Activated CD8-positive, alpha-beta T cell treated with anti-CD3 and anti-CD28 coated beads for 36 hours (primary cell): ENCODE measurements around the gene EPN1. TPM values are rescaled to one million over a fixed set of nuclear protein-coding genes. Genes with fewer than 3 reads are reported as not detected.

Experiments
- ATAC-seq: fragments of 200-7000 bp; cut with Tn5 transposase; one replicate; pipeline ENCODE4 v1.10.0; 2021; ENCODE audit warnings: mild to moderate bottlenecking, moderate library complexity
- CTCF ChIA-PET: fragments of 350-600 bp; sonication (Branson Sonifier 250); formaldehyde crosslinking; loops from one replicate; lab custom pipeline; 2021; ENCODE audit warnings: antibody characterized with exemption; lab: Charles Lee
- POLR2A ChIA-PET: fragments of 350-600 bp; sonication (Branson Sonifier 250); formaldehyde crosslinking; loops from one replicate; lab custom pipeline; 2021; ENCODE audit warnings: antibody characterized with exemption; lab: Charles Lee
- DNase-seq: peaks from one replicate; pipeline ENCODE4 v3.0.0-alpha.2; 2020
- H3K27ac Mint-ChIP-seq: one replicate; pipeline ENCODE4 v1.8.0; 2021; ENCODE audit warnings: mild to moderate bottlenecking, mixed read lengths
- H3K27me3 Mint-ChIP-seq: one replicate; pipeline ENCODE4 v1.8.0; 2021; ENCODE audit warnings: mixed read lengths
- H3K36me3 Mint-ChIP-seq: one replicate; pipeline ENCODE4 v1.8.0; 2021; ENCODE audit warnings: low read depth, mixed read lengths
- H3K4me1 Mint-ChIP-seq: one replicate; pipeline ENCODE4 v1.8.0; 2021; ENCODE audit warnings: low read depth, mixed read lengths
- H3K4me3 Mint-ChIP-seq: one replicate; pipeline ENCODE4 v1.8.0; 2021; ENCODE audit warnings: mild to moderate bottlenecking, moderate library complexity, mixed read lengths
- H3K9me3 Mint-ChIP-seq: one replicate; pipeline ENCODE4 v1.8.0; 2021; ENCODE audit warnings: mixed read lengths
- CTCF ChIP-seq: fragments of 200-600 bp; IDR thresholded peaks from one replicate; pipeline ENCODE4 v1.8.0; 2022; ENCODE audit warnings: antibody characterized with exemption, mild to moderate bottlenecking
- intact Hi-C: fragments of 100-400 bp; cut with micrococcal nuclease; formaldehyde crosslinking; loops from one replicate; pipeline ENCODE4 v1.10.0; 2022
- total RNA-seq, 2 experiments: library from RNA; stranded (reverse); gene quantifications; one replicate each; pipeline ENCODE4 v1.2.3, GENCODE V29; 2021

EPN1 gene
- total RNA-seq, 2 experiments from 2014 or later, result 36.2 to 37.7 TPM

DNA sequence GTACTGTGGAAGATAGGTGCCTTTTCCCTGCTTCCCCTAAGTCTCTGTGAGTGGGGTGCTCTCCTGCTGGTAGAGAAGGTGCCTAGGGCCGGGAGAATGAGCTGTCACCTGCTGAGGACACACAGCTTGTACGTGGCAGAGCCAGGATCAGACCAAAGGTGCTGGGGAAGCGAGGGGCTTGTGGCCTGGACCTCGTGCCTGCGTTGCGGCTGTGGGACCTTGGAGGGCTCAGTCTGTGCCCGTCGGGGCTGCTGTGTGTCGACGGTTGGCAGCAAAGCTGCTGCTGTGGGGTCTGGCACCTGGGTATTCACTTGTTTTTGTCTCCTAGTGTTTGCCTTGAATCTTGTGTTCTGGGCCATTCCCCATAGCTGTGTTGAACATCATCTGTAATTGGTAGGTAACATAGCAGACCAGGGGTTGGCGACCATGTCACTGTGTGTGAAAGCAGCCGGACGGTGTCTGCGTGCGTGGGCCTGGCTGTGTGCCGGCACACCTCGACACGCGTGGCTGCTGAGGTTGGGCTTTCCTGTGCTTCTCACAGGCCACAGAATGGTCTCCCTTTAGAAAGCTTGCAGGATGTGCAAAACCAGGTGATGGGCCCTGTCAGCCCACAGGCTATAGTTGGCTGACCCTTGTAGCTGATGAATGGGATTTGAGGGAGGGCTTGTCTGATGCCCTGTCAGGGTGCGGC, 11.0 kb upstream of the EPN1 start:
- POLR2A ChIA-PET, result interaction anchor here (1.0 to 2.2 kb wide), 3 partner anchors 8 to 13 kb away, joined by 3 to 7 read pairs (median 6); no protein-coding TSS in a partner anchor
- no peak for TF ChIP-seq CTCF
- Mint-ChIP-seq H3K27ac (no peak overlapping the region), H3K4me1 (peaks cover 24% of the 10 kb centered on the region), H3K4me3 (no peak overlapping the region), H3K27me3 (no peaks in the 10 kb centered on the region), H3K9me3 (no peaks in the 10 kb centered on the region), H3K36me3 (peaks cover 62% of the 10 kb centered on the region)
- intact Hi-C loops, result no loop called here
- ATAC-seq (no peak), DNase-seq (no peak)
- CTCF ChIA-PET, result no interaction called here

DNA sequence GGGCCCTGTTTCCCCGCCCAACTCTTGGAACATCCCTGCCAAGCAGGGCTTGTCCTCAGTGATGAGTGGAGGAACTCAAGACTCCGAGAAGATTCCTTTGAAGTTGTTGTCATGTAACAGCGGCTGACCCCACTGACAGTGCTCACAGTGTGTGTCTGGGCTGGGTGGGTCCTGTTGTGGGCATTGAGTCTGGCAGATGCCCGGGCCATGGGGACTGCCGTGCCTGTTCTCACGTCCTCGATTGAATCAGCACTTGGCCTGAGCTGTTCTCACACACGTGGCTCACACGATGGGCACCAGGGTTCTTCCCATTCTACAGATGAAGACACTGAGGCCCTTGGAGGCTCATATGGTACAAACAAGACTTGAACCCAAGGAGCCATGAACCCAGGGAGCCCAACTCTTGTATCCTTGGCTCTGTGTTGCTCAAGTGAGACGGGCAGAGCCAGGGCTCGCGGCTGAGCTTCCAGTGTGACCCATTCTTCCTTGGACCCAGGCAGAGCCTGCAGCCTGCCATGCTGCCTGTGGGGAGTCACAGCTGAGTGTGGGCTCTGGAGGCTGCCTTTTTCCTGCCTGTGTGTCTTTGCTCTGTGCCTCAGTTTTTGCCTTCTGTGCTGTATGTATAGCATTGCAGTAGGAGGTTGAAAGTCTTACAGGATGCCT, 8.6 kb upstream of the EPN1 start:
- H3K9me3 Mint-ChIP-seq, result no peaks in the 10 kb centered on the region
- no peaks in the 10 kb centered on the region for H3K27me3 Mint-ChIP-seq
- ATAC-seq, result no peak
- intact Hi-C loops, result no loop called here
- peaks cover 23% of the 10 kb centered on the region for H3K4me1 Mint-ChIP-seq
- H3K4me3 Mint-ChIP-seq, result no peak overlapping the region
- ChIA-PET CTCF (interaction anchor here (1.2 kb wide), 1 partner anchor 10 kb away, joined by 3 read pairs; no protein-coding TSS in a partner anchor), POLR2A (interaction anchor here (1.1 to 7.5 kb wide), 5 partner anchors 9 to 19 kb away, joined by 4 to 57 read pairs (median 5); partner anchors contain the start of genes CCDC106 and U2AF2)
- no peak for DNase-seq
- TF ChIP-seq CTCF, result no peak
- peaks cover 62% of the 10 kb centered on the region for H3K36me3 Mint-ChIP-seq
- H3K27ac Mint-ChIP-seq, result peak overlapping the region; percentile 34

GRCh38 chr19:55667006-55667381, 8.0 kb upstream of the EPN1 start:
- intact Hi-C loops, result no loop called here
- no peaks in the 10 kb centered on the region for H3K9me3 Mint-ChIP-seq
- H3K36me3 Mint-ChIP-seq, result peaks cover 58% of the 10 kb centered on the region
- DNase-seq (no peak), ATAC-seq (no peak)
- CTCF ChIA-PET, result interaction anchor here (1.2 kb wide), 1 partner anchor 11 kb away, joined by 3 read pairs; no protein-coding TSS in a partner anchor
- H3K27ac Mint-ChIP-seq, result no peak overlapping the region
- TF ChIP-seq CTCF, result no peak
- no peak overlapping the region for H3K4me3 Mint-ChIP-seq
- no peaks in the 10 kb centered on the region for H3K27me3 Mint-ChIP-seq
- POLR2A ChIA-PET, result interaction anchor here (0.6 to 7.5 kb wide), 6 partner anchors 10 to 322 kb away, joined by 3 to 57 read pairs (median 4); partner anchors contain the start of gene U2AF2
- peaks cover 22% of the 10 kb centered on the region for H3K4me1 Mint-ChIP-seq

DNA sequence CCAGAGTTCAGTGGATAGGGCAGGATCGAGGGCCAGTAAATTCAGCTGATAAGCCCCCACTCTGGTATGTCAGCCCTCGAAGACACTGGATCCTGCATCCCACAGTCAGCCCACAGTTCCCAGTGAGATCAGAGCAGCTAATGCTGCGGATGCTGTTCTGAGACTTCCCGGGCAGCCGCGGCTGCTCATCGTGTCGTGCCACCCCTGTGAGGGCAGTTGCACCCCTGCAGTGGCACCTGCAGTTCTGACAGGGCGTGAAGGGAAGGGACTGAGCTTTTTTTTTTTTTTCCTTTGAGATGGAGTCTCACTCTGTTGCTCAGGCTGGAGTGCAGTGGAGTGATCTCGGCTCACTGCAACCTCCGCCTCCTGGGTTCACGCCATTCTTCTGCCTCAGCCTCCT, 7.5 kb upstream of the EPN1 start:
- ChIA-PET CTCF (interaction anchor here (1.2 kb wide), 1 partner anchor 11 kb away, joined by 3 read pairs; no protein-coding TSS in a partner anchor), POLR2A (interaction anchor here (0.6 to 7.5 kb wide), 7 partner anchors 7 to 323 kb away, joined by 3 to 57 read pairs (median 3); partner anchors contain the start of gene ZNF581)
- Mint-ChIP-seq H3K4me3 (no peak overlapping the region), H3K27me3 (no peaks in the 10 kb centered on the region), H3K9me3 (no peaks in the 10 kb centered on the region), H3K27ac (no peak overlapping the region), H3K36me3 (peaks cover 59% of the 10 kb centered on the region), H3K4me1 (peaks cover 25% of the 10 kb centered on the region)
- intact Hi-C loops, result no loop called here
- no peak for ATAC-seq
- DNase-seq, result no peak
- TF ChIP-seq CTCF, result no peak
